NCI-H1048 (cell line): ENCODE data around the gene FITM1.

Experiments used
- DNase-seq: peaks from one replicate; lab custom pipeline; 2025; lab: John Stamatoyannopoulos, UW

Gene FITM1

GRCh38 chr14:24160850-24161804 lies 30.7 kb downstream of the FITM1 start, which contains the start of gene IRF9:
Gene IRF9 (plus strand): TSS chr14:24161265. CDS start chr14:24162145, 880 bp downstream.
- peak; percentile 89 for DNase-seq

GRCh38 chr14:24162093-24162492 lies 31.6 kb downstream of the FITM1 start:
- DNase-seq = no peak

- no peak for DNase-seq
Measured at GRCh38 chr14:24164518-24164991, 34.1 kb downstream of the FITM1 start.

GRCh38 chr14:24165785-24166184 lies 35.3 kb downstream of the FITM1 start:
- no peak for DNase-seq

- no peak for DNase-seq
Measured at GRCh38 chr14:24167469-24168114, 37.1 kb downstream of the FITM1 start.

DNA sequence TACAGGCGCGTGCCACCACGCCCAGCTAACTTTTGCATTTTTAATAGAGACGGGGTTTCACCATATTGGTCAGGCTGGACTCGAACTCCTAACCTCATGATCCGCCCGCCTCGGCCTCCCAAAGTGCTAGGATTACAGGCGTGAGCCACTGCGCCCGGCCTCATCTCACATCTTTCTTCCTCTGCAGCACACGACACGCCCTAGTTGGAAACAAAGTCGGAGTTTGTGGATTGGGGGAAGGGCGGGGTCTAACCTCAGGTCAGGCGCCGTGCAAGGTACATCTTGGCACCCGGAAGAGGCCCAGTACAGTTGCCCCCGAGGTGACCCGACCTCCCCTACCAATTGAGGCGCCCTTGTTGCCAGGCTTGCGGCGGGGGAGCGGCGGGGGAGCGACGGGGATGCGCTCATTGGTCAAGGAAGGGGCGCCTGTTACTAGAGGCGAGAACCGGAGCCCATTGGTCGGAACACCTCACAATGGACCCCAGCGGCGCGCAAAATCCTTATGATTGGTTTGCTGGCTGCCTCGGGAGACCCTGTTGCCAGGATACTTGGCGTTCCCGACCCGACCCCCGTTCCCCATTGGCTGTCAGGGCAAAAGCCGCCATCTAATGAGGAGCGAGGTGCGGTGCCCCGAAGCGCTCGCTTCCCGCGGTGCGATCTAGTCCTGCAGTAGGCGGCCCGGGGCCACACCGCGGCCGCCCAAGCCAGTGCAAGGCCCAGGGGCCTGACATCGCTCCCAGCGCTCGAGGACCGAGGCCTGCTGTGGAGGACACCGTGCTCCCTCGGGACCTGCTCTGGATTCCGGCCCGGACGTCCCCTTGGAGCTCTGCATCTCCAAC lies 41.2 kb downstream of the FITM1 start, which contains the start of gene REC8:
Gene REC8 (plus strand): TSS at position 659 of the 839 bp plus-strand sequence. CDS start 473 bp downstream, outside the sequence.
- DNase-seq = peak; percentile 66

GRCh38 chr14:24172261-24172860 lies 41.9 kb downstream of the FITM1 start:
- DNase-seq = no peak

- DNase-seq = no peak
Measured at GRCh38 chr14:24172871-24173281, 42.4 kb downstream of the FITM1 start.

GRCh38 chr14:24176599-24176998 lies 46.1 kb downstream of the FITM1 start:
- no peak for DNase-seq

DNA sequence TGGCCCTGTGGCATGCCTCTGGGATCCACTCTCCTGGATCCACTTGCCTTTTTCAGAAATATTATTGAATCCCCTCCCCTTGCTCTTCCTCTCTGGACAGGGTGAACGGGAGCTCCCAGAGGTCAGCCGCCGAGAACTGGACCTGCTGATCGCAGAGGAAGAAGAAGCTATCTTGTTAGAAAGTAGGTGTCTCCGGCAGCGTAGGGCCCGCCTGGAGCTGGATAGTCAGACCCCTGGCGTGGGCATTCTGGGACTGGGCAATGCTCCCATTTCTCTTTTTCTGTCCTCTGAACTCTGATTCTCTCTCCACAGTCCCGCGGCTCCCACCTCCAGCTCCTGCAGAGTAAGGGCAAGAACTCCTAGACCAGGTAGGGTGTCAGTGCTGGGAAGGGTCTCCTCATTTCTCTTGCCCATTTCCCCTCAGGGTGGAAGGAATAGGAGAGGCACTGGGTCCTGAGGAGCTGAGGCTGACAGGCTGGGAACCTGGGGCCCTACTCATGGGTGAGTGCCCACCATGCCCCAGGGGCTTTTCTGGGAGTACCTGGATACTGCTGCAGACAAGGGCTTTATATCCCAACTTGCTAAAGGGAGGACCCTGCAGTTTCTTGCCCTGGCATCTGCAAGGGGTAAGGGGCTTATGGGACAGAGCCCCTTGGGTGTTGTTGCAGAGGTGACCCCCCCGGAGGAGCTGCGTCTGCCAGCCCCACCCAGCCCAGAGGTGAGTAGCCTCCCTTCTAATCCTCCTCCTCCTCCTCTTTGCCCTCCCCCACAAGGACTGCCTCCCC lies 46.8 kb downstream of the FITM1 start:
- DNase-seq = no peak

DNA sequence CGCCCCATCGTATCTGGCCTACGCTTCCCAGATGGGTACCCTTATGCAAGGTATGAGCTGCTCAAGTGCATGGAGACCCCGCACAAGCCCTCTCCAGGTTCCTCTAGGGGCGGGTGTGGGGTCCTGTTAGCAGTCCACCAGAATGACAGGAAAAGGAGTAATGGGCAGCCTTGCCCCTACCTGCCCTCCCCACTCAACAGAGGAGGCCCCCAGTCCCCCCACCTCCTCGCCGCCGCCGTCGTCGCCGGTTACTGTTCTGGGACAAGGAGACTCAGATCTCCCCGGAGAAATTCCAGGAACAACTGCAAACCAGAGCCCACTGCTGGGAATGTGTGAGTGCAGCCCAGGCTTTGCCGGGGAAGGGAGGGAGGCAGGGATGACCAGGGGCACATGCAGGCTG lies 47.4 kb downstream of the FITM1 start:
- no peak for DNase-seq

GRCh38 chr14:24178399-24179178 lies 48.1 kb downstream of the FITM1 start:
- DNase-seq = no peak

GRCh38 chr14:24179294-24179960 lies 49.0 kb downstream of the FITM1 start:
- DNase-seq = no peak

GRCh38 chr14:24179961-24180796 lies 49.7 kb downstream of the FITM1 start:
- no peak for DNase-seq

DNA sequence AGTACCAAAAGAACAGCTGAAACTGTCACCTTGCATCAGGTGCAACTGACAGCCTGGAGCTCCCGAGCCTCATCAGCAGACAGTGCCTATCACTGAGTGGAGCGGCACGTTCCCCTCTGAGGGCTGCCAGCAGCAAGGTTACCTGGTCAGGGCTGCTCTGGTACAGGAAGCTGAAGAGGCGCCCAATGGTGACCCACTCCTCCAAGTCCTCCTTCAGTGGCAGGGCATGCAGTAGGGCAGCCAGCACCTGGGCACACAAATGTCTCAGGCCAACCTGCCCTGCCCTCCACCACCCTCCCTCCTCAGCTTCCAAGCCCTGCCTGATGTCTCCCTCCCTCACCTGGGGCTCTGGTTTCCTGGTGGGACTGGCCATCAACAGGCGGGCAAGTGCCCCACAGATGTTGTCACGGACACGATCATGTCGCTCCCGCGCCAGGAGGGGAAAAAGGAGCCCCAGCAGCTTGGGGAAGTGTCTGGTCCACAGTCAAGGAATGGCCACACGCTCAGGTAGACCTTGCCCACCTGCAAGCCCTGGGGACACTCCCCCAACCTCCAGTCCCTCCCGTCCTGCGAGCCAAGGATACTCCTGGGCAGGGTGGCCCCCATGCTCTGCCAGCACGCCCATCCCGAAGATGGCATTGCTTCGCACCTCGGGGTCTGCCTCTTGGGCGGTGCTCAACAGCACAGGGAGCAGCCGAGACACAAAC lies 51.1 kb downstream of the FITM1 start:
- DNase-seq = no peak
